K562 (cell line): ENCODE results near the gene DNAJB7. TPM values are rescaled to one million over a fixed set of nuclear protein-coding genes. Genes with fewer than 3 reads are reported as not detected.

Experiments used
- CREB1 ChIP-seq, 2 experiments: sonication (generic) in 1 of 2; formaldehyde crosslinking in 1 of 2; IDR thresholded peaks; 2 replicates each; pipeline versions ENCODE4 v1.6.1 to v1.8.0; 2012 to 2022; ENCODE audit warnings: inconsistent platforms in 1 of 2, mild to moderate bottlenecking in 1 of 2, missing genetic modification reagents in 1 of 2, moderate library complexity in 1 of 2
- HDAC6 ChIP-seq: IDR thresholded peaks from 2 replicates; pipeline ENCODE4 v1.6.1; 2012; ENCODE audit warnings: low read depth, mild to moderate bottlenecking, control low read depth, inconsistent platforms, low read length, moderate library complexity
- MEIS2 ChIP-seq: fragments of 450-650 bp; IDR thresholded peaks from 2 replicates; pipeline ENCODE4 v1.6.1; 2014; ENCODE audit warnings: mild to moderate bottlenecking; ENCODE audit not compliant: partially characterized antibody
- MGA ChIP-seq: fragments of 450-650 bp; IDR thresholded peaks from 2 replicates; pipeline ENCODE4 v1.6.1; 2016; ENCODE audit warnings: mild to moderate bottlenecking, moderate library complexity
- PHTF2 ChIP-seq: fragments of 250-450 bp; sonication (Bioruptor Pico); IDR thresholded peaks from 2 replicates; pipeline ENCODE4 v1.5.0; 2021; ENCODE audit warnings: mild to moderate bottlenecking
- TEAD2 ChIP-seq: fragments of 450-650 bp; IDR thresholded peaks from 2 replicates; pipeline ENCODE4 v1.6.1; 2016; ENCODE audit warnings: missing genetic modification characterization, control low read depth, missing compliant biosample characterization
- TSC22D4 ChIP-seq: fragments of 450-650 bp; IDR thresholded peaks from 2 replicates; pipeline ENCODE4 v1.6.1; 2016; ENCODE audit warnings: missing genetic modification characterization, missing biosample characterization, control low read depth
- ZHX1 ChIP-seq: fragments of 150-350 bp; conservative IDR thresholded peaks from 2 replicates; pipeline ENCODE4 v1.6.1; 2014; ENCODE audit warnings: low read length
- ZNF212 ChIP-seq: fragments of 450-650 bp; formaldehyde crosslinking; IDR thresholded peaks from 2 replicates; pipeline ENCODE4 v1.4.0; 2020; ENCODE audit warnings: mild to moderate bottlenecking
- ZNF280B ChIP-seq: fragments of 250-450 bp; sonication (Bioruptor Pico); IDR thresholded peaks from 2 replicates; pipeline ENCODE4 v1.5.1; 2021; ENCODE audit warnings: mild to moderate bottlenecking
- ZNF561 ChIP-seq: fragments of 450-650 bp; formaldehyde crosslinking; conservative IDR thresholded peaks from 2 replicates; pipeline ENCODE4 v1.4.0; 2020; ENCODE audit warnings: mild to moderate bottlenecking, moderate library complexity
- ZSCAN32 ChIP-seq: fragments of 450-650 bp; formaldehyde crosslinking; IDR thresholded peaks from 2 replicates; pipeline ENCODE4 v1.4.0; 2020; ENCODE audit warnings: mild to moderate bottlenecking, moderate library complexity
- polyA plus RNA-seq, 8 experiments: library from polyadenylated mRNA; depleted of rRNA in 4 of 8; stranded (reverse) in 5 of 8; unstranded in 3 of 8; fragments of >200 nt; fragmentation: Nextera tagmentation in 2 of 8; fragmentation: Illumina TruSeq in 1 of 8; extraction: Ambion mirVana in 2 of 8; extraction: Trizol in 1 of 8; gene quantifications; 2 replicates each; pipeline versions ENCODE4 v1.2.1 to v1.2.3, GENCODE V29; 2011 to 2014; ENCODE audit warnings: inconsistent platforms in 1 of 8, missing spikeins in 1 of 8
- total RNA-seq, 7 experiments: library from RNA; depleted of rRNA in 6 of 7; stranded (reverse); fragments of >200 nt in 6 of 7; fragmentation: Illumina TruSeq in 2 of 7; extraction: Trizol in 2 of 7; gene quantifications; 2 replicates each; pipeline versions ENCODE4 v1.2.1 to v1.2.3, GENCODE V29; 2011 to 2021; ENCODE audit warnings: low replicate concordance in 1 of 7

The DNAJB7 gene
- total and polyA plus RNA-seq, 9 of the 15 experiments (the other 6 are each of a cell fraction or from before 2014, with no cell fraction given): 0.13 to 0.21 TPM; not detected in 7

GRCh38 chr22:40856513-40857308, 5.2 kb downstream of the DNAJB7 start, which contains the start of the genes ST13 and XPNPEP3 (continued):
- no peak for TF ChIP-seq MGA
- no peak for TF ChIP-seq TSC22D4 (tag)
- no peak for TF ChIP-seq ZSCAN32 (CRISPR knock-in tag)
- TF ChIP-seq PHTF2 (CRISPR knock-in tag): no peak
- TF ChIP-seq HDAC6: no peak
- peak; percentile 93 for TF ChIP-seq CREB1 (IDR thresholded peaks at IDR 0.05)
- TF ChIP-seq CREB1 (CRISPR knock-in tag; IDR thresholded peaks at IDR 0.05): peak; percentile 97
- TF ChIP-seq TEAD2: no peak
- TF ChIP-seq ZNF561 (CRISPR knock-in tag): no peak
- TF ChIP-seq ZNF212 (CRISPR knock-in tag): no peak
- TF ChIP-seq MEIS2: no peak
- no peak for TF ChIP-seq ZHX1
- no peak for TF ChIP-seq ZNF280B
